NCI-H1930 (cell line): ENCODE results near the gene AVEN.

Source experiments
- DNase-seq, 2 experiments: peaks; one replicate each; lab custom pipeline; 2025; lab: John Stamatoyannopoulos, UW

Gene AVEN

GRCh38 chr15:33915571-33916407 is 123.2 kb downstream of the AVEN start:
- no peak for DNase-seq

GRCh38 chr15:33913459-33913858 is 125.5 kb downstream of the AVEN start:
- DNase-seq, result no peak

GRCh38 chr15:33912326-33912725 is 126.7 kb downstream of the AVEN start:
- no peak for DNase-seq

- no peak for DNase-seq
These were observed 128.3 kb downstream of the AVEN start for GRCh38 chr15:33910741-33911140.

- no peak for DNase-seq
These were observed 130.6 kb downstream of the AVEN start for GRCh38 chr15:33908406-33908805.

- DNase-seq, result no peak
These were observed 131.7 kb downstream of the AVEN start for GRCh38 chr15:33907326-33907725.

- no peak for DNase-seq
These were observed 135.3 kb downstream of the AVEN start for GRCh38 chr15:33903661-33904060.

GRCh38 chr15:33902043-33902442 is 137.0 kb downstream of the AVEN start:
- DNase-seq, result no peak

- DNase-seq, result no peak
These were observed 144.8 kb downstream of the AVEN start for GRCh38 chr15:33894193-33894592.

GRCh38 chr15:33888176-33888575 is 150.8 kb downstream of the AVEN start:
- DNase-seq, result no peak

GRCh38 chr15:33882921-33883320 is 156.1 kb downstream of the AVEN start:
- no peak for DNase-seq

GRCh38 chr15:33874156-33874555 is 164.8 kb downstream of the AVEN start:
- no peak for DNase-seq

- no peak for DNase-seq
These were observed 166.4 kb downstream of the AVEN start for GRCh38 chr15:33872416-33873106.

GRCh38 chr15:33871980-33872379 is 167.0 kb downstream of the AVEN start:
- DNase-seq, result no peak

- no peak for DNase-seq
These were observed 172.8 kb downstream of the AVEN start for GRCh38 chr15:33866101-33866737.

GRCh38 chr15:33865416-33865815 is 173.6 kb downstream of the AVEN start:
- no peak for DNase-seq

- no peak for DNase-seq
These were observed 174.5 kb downstream of the AVEN start for GRCh38 chr15:33864360-33865075.

- DNase-seq, result no peak
These were observed 178.2 kb downstream of the AVEN start for GRCh38 chr15:33860754-33861153.

GRCh38 chr15:33859992-33860545 is 178.9 kb downstream of the AVEN start:
- DNase-seq, result no peak

GRCh38 chr15:33858836-33859235 is 180.2 kb downstream of the AVEN start:
- DNase-seq, result no peak

GRCh38 chr15:33857726-33858125 is 181.3 kb downstream of the AVEN start:
- no peak for DNase-seq

- DNase-seq, result no peak
These were observed 186.4 kb downstream of the AVEN start for GRCh38 chr15:33852570-33852969.
